A673 (cell line): ENCODE measurements around the gene RAPGEF2. TPM values are rescaled to one million over a fixed set of nuclear protein-coding genes. Genes with fewer than 3 reads are reported as not detected.

ENCODE experiments used
- BruUV-seq: library from RNA; stranded (reverse); fragments of 400-500 nt; replicated peaks from 2 replicates; lab custom pipeline; 2021; lab: Mats Ljungman, UMichigan
- CTCF ChIA-PET: fragments of 300-600 bp; sonication (Branson Sonifier 250); formaldehyde crosslinking; loops from one replicate; lab custom pipeline; 2022; ENCODE audit warnings: antibody characterized with exemption; lab: Charles Lee
- POLR2A ChIA-PET: fragments of 300-600 bp; sonication (Branson Sonifier 250); formaldehyde crosslinking; loops from one replicate; lab custom pipeline; 2022; ENCODE audit warnings: antibody characterized with exemption; ENCODE audit not compliant: low non-redundant PET; lab: Charles Lee
- DNase-seq: peaks from one replicate; pipeline ENCODE4 v3.0.0-alpha.2; 2015; ENCODE audit warnings: low spot score
- H3K27ac ChIP-seq: fragments of 200-600 bp; sonication (generic); 2 replicates; pipeline ENCODE4 v1.5.1; 2016; ENCODE audit warnings: mixed run types, low read depth, mild to moderate bottlenecking, mixed read lengths, antibody characterized with exemption, low read length; ENCODE audit not compliant: poor library complexity, severe bottlenecking
- H3K27me3 ChIP-seq: fragments of 200-600 bp; sonication (generic); replicated peaks from 2 replicates; pipeline ENCODE4 v1.6.1; 2017; ENCODE audit warnings: mixed run types, low read depth, mild to moderate bottlenecking, mixed read lengths, antibody characterized with exemption, low read length; ENCODE audit not compliant: insufficient read depth, poor library complexity
- H3K36me3 ChIP-seq: fragments of 200-600 bp; sonication (generic); 2 replicates; pipeline ENCODE4 v1.6.1; 2016; ENCODE audit warnings: mixed run types, mild to moderate bottlenecking, mixed read lengths, antibody characterized with exemption, low read length; ENCODE audit not compliant: insufficient read depth, poor library complexity, severe bottlenecking
- H3K4me1 ChIP-seq: fragments of 200-600 bp; sonication (generic); 2 replicates; pipeline ENCODE4 v1.6.1; 2017; ENCODE audit warnings: mixed run types, mild to moderate bottlenecking, mixed read lengths, antibody characterized with exemption, low read length; ENCODE audit not compliant: insufficient read depth, poor library complexity, severe bottlenecking
- H3K4me3 ChIP-seq: fragments of 200-600 bp; sonication (generic); 2 replicates; pipeline ENCODE4 v1.5.1; 2016; ENCODE audit warnings: low read depth, mixed run types, mild to moderate bottlenecking, mixed read lengths, low read length; ENCODE audit not compliant: poor library complexity, severe bottlenecking
- H3K9me3 ChIP-seq: fragments of 200-600 bp; sonication (generic); 2 replicates; pipeline ENCODE4 v1.6.1; 2016; ENCODE audit warnings: mixed run types, low read depth, mild to moderate bottlenecking, mixed read lengths, antibody characterized with exemption, low read length; ENCODE audit not compliant: poor library complexity, severe bottlenecking
- EZH2 ChIP-seq: fragments of 200-600 bp; sonication (generic); IDR thresholded peaks from 2 replicates; pipeline ENCODE4 v1.6.1; 2017; ENCODE audit warnings: borderline replicate concordance, low read depth, mild to moderate bottlenecking, mixed read lengths, antibody characterized with exemption, low read length; ENCODE audit not compliant: poor library complexity, severe bottlenecking
- intact Hi-C: fragments of 100-400 bp; cut with micrococcal nuclease; formaldehyde crosslinking; loops from one replicate; pipeline ENCODE4 v1.10.0; 2022; ENCODE audit not compliant: unreplicated experiment
- total RNA-seq: library from RNA; stranded (reverse); gene quantifications from 2 replicates; pipeline ENCODE4 v1.2.3, GENCODE V29; 2021
- TF ChIP-seq, protein P1 (sequence below): fragments of 300-800, 200-600 bp; sonication (generic); conservative IDR thresholded peaks from 2 replicates; pipeline ENCODE4 v1.5.1; 2017; ENCODE audit warnings: low read depth, mild to moderate bottlenecking, antibody characterized with exemption, low read length, moderate library complexity, mixed read lengths

The RAPGEF2 gene
- total RNA-seq, 1 experiment from 2014 or later = 31.9 TPM

DNA sequence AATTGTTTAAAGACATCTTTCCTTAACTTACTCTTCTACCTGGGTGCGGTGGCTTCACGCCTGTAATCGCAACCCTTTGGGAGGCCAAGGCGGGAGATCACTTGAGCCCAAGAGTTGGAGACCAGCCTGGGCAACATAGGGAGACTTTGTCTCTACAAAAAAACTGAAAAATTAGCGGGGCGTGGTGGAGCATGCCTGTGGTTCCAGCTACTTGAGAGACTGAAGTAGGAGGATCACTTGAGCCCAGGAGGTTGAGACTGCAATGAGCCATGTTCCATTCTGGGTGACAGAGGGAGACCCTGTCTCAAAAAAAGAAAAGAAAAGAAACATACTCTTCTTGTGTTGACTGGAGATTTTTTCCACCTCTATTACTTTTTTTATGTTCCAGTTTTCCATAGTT lies 181.9 kb downstream of the RAPGEF2 start:
- H3K9me3 ChIP-seq = no peaks in the 10 kb centered on the region
- DNase-seq = no peak
- H3K4me1 ChIP-seq = peaks cover 65% of the 10 kb centered on the region
- ChIA-PET POLR2A (interaction anchor here (0.6 kb wide), 1 partner anchor 56 kb away, joined by 3 read pairs; no protein-coding TSS in a partner anchor), CTCF (no interaction called here)
- TF ChIP-seq EZH2 = no peak
- TF ChIP-seq, protein P1, sequence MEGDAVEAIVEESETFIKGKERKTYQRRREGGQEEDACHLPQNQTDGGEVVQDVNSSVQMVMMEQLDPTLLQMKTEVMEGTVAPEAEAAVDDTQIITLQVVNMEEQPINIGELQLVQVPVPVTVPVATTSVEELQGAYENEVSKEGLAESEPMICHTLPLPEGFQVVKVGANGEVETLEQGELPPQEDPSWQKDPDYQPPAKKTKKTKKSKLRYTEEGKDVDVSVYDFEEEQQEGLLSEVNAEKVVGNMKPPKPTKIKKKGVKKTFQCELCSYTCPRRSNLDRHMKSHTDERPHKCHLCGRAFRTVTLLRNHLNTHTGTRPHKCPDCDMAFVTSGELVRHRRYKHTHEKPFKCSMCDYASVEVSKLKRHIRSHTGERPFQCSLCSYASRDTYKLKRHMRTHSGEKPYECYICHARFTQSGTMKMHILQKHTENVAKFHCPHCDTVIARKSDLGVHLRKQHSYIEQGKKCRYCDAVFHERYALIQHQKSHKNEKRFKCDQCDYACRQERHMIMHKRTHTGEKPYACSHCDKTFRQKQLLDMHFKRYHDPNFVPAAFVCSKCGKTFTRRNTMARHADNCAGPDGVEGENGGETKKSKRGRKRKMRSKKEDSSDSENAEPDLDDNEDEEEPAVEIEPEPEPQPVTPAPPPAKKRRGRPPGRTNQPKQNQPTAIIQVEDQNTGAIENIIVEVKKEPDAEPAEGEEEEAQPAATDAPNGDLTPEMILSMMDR = no peak
- H3K36me3 ChIP-seq = no peaks in the 10 kb centered on the region
- no peak overlapping the region for H3K4me3 ChIP-seq
- BruUV-seq = no TSS peak
- H3K27me3 ChIP-seq = no peaks in the 10 kb centered on the region
- intact Hi-C loops = no loop called here
- no peak overlapping the region for H3K27ac ChIP-seq

DNA sequence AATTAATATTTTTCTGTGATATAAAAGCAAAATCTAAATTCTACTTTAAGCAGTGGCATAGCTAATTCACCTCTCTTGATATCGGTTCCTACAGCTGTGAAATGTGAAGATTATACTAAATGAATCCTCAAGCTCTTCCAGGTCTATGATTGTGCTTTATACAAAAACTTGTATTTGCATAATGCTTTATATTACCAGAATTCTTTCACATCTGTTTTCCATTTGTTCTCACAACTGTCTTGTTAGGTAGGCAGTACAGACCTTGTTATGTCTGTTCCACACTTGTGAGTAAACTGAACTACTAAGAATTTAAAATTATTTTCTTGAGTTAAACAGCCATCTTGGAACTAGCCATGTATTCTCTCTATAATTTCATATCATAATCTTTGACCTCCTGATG lies 184.9 kb downstream of the RAPGEF2 start:
- H3K36me3 ChIP-seq = no peaks in the 10 kb centered on the region
- no peak for DNase-seq
- no peak overlapping the region for H3K4me3 ChIP-seq
- TF ChIP-seq, protein P1 = no peak
- no peak for TF ChIP-seq EZH2
- intact Hi-C loops = no loop called here
- CTCF ChIA-PET = no interaction called here
- H3K27ac ChIP-seq = no peak overlapping the region
- POLR2A ChIA-PET = no interaction called here
- H3K4me1 ChIP-seq = peaks cover 54% of the 10 kb centered on the region
- BruUV-seq = no TSS peak
- no peaks in the 10 kb centered on the region for H3K9me3 ChIP-seq
- H3K27me3 ChIP-seq = no peaks in the 10 kb centered on the region

DNA sequence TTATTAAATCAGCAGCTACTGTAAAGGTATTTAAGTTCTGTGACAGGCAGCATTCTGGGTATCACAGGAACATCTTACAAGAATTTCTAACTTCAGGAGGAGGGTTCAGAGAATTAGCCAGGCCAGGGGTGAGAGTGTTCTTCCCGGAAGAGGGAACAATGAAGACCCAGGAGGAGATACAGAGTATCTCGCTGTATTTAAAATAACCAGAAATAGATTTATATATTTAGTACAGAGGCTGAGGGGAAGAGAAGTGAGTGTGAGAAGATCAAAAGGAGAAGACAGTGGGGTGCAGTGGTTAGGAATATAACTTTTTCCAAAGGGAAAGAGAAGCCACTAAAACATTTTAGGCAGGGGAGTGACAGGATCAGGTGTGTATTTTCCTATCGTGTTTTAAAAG lies 186.8 kb downstream of the RAPGEF2 start:
- Histone ChIP-seq H3K27me3 (no peaks in the 10 kb centered on the region), H3K4me1 (peaks cover 35% of the 10 kb centered on the region), H3K27ac (no peak overlapping the region), H3K9me3 (no peaks in the 10 kb centered on the region), H3K4me3 (no peak overlapping the region), H3K36me3 (no peaks in the 10 kb centered on the region)
- DNase-seq = no peak
- intact Hi-C loops = loop anchor here (10.0 kb wide), 1 partner anchor 155 kb away; no protein-coding TSS in a partner anchor
- no TSS peak for BruUV-seq
- TF ChIP-seq, protein P1 = no peak
- ChIA-PET CTCF (no interaction called here), POLR2A (no interaction called here)
